CD4-positive, alpha-beta T cell treated with Interleukin-2 at 100 ng/mL for 4 hours (primary cell): ENCODE results near the gene ANP32B.

Source experiments
- DNase-seq: peaks from one replicate; pipeline ENCODE4 v3.0.0-alpha.2; 2020; ENCODE audit warnings: low spot score

The ANP32B gene

DNA sequence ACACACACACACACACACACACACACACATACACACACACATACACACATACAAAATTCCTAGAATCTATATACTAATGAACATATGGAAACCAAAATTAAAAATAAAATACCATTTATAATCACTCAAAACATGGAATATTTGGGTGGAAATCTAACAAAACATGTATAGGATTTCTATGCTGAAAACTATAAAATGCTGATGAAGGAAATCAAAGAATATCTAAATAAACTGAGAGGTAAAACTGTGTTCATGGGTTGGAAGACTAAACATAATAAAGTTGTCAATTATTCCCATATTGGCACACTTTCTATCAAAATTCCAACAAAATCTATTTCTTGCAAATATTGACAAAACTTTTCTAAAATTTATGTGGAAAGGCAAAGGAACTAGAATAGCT is 48.0 kb downstream of the ANP32B start:
- DNase-seq: no peak

- no peak for DNase-seq
Measured at GRCh38 chr9:98031935-98032334, 48.8 kb downstream of the ANP32B start.

DNA sequence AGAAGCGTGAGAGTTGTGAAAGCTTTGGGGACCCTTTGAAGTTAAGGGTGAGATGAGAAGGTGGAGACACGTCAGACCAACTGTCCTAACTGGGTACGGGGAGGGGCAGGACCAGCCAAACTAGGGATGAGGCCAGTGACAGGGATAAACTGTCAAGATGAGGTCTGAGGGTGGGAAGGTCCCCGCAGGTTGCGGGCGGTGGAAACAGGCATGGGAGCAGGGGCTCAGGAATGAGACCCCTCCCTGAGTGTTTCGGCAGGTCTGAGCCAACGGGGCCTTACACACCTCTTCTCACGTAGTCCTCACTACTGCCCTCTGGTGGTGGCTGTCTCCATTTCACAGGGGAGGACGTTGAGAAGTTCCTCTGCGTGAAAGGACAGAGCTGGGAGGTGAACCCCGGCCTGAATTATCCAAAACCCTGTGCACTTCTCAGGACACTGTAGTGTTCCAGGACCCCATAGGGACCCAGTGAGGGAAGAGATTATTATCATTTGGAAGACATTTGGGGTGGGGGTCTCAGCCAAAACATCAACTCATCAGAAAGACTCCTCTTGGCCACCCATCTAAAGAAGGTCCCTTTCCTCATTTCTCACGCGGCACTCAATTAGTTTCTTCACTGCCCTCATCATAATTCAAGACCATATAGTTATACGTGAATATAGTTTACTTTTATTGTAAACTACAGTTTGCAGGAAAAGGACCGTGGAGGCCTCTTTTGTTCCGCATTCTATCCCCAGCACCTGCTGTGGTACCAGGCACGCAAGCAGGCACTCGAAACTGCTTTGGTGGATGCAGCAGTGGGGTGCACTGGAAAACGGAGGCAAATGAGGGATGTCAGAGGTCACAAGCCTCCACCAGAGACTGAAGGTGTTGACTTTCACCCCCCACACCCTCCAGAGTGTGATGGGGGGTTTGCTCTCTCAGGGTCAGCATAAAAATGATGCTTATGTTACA is 51.7 kb downstream of the ANP32B start:
- peak; percentile 92 for DNase-seq

DNA sequence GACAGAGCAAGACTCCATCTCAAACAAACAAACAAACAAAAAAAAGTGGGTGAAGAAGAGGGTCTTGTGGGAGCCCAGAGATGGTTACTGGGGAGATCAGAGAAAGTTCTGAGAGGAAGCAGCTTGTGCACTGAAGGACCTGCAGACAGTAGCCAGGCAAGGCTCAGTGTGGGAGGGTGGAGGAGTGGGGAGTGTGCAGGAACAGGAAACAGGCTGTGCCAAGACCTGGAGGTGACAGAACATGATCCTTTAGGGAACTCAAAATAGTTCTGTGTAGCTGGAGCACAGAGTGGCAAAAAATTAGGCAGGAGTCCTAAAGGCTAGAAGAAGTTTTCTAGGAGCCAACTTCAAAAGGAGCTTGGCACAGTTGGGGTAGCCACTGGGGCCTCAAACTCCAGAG is 54.2 kb downstream of the ANP32B start:
- no peak for DNase-seq

GRCh38 chr9:98038958-98039357 is 55.8 kb downstream of the ANP32B start:
- no peak for DNase-seq

GRCh38 chr9:98039607-98040017 is 56.5 kb downstream of the ANP32B start:
- DNase-seq: no peak

DNA sequence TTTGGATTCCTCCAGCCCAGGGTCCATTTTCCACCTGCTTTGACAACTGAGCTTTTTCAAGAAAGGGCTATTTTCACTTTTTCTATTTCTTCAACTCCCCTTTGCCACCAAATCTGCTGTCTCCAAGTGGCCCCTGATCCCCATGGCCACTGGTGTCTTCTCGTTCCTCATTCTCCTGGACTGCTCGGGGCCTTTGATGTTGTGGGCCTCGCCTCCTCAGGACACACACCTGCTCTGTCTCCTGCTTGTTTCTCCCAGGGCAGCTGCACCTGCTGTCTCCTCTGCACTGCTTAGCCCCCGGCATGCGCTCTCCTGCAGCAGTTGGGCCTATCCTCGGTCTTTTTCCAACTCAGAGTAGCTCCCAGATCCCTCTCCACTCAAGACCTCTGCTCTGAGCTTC is 57.1 kb downstream of the ANP32B start:
- no peak for DNase-seq

- DNase-seq: no peak
Measured at GRCh38 chr9:98043915-98044314, 60.8 kb downstream of the ANP32B start.

DNA sequence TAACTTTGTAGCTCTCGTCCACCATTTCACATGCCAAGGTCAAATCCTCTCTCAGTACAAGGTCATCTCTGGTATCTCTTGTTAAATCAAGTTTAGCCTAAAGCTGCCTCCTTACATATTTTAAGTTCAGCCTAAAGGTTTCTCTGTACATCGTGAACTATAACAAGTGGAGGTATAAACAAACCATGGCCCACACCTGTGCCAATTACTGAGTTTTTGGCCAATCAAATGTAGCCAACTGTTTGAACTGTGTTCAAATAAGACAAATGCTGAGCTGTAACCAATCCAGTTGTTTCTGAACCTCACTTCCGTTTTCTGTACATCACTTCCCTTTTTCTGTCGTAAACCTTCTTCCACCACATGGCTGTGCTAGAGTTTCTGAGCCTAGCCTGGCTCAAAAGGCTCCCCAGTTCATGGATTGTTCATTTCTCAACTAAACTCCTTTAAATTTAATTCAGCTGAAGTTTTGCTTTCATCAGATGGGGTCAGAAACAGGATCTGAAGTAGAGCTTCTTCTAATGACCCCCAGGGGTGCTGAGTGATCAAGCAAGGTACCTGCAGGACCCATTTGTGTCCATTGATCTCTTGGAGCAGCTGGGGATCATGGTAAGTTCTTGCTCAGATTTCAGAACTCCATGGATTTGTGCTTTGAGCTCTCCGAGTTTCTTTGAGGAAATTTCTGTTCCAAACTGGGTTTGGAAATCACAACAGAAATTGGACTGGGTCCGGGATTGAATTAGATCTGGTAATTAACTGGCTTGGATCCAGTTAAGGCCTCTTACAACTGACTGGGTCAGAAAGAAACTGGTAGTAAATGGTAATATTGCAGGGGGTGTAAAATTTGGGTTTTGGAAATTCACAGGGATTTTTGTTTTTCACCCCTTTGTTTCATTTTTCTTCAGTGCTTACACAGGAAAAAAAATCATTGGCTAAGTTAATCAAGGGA is 62.4 kb downstream of the ANP32B start:
- DNase-seq: peak; percentile 69

GRCh38 chr9:98046180-98046543 is 63.0 kb downstream of the ANP32B start:
- DNase-seq: no peak

- DNase-seq: no peak
Measured at GRCh38 chr9:98047002-98047401, 63.9 kb downstream of the ANP32B start.

DNA sequence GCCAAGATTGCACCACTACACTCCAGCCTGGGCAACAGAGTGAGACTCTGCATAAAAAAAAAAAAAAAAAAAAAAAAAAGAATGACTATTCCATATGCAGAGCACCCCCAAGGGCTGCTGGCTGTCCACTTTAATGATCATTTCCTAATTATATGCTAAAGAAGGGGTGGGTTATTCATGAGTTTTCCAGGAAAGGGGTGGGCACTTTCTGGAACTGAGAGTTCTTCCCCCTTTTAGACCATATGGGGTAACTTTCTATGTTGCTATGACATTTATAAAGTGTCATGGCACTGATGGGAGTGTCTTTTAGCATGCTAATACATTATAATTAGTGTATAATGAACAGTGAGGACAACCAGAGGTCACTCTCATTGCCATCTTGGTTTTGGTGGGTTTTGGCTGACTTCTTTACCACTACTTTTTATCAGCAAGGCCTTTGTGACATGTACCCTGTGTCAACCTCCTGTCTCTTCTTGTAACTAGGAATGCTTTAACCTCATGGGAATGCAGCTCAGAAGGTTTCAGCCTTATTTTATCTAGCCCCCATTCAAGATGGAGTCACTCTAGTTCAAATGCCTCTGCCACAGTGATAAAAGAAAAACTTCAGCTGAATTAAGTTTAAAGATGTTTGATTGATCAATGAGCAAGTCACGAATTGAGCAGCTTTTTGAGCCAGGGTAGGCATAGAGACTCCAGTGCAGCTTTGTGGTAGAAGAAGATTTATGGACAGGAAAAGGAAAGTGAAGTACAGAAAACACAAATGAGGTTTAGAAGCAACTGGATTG is 66.3 kb downstream of the ANP32B start:
- no peak for DNase-seq

DNA sequence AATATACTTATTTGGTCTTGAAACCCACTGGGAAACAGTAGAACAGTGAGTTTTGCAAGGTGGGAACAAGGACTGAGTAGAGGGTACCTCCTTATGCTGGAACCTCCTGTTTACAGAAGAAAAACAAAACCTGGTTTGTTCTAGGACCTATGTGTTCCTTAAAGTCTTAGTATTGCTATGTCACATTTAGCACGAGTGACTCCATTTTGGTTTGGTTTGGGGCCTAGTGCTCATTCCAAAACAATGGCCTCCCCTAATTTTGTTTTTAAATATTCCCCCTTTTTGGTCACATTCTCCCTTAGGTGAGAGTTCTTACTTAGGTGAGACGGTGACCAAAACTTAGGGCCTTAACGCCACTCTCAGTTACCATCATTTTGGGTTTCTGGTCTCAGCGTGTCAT is 67.2 kb downstream of the ANP32B start:
- DNase-seq: no peak

GRCh38 chr9:98054376-98054951 is 71.3 kb downstream of the ANP32B start:
- no peak for DNase-seq

DNA sequence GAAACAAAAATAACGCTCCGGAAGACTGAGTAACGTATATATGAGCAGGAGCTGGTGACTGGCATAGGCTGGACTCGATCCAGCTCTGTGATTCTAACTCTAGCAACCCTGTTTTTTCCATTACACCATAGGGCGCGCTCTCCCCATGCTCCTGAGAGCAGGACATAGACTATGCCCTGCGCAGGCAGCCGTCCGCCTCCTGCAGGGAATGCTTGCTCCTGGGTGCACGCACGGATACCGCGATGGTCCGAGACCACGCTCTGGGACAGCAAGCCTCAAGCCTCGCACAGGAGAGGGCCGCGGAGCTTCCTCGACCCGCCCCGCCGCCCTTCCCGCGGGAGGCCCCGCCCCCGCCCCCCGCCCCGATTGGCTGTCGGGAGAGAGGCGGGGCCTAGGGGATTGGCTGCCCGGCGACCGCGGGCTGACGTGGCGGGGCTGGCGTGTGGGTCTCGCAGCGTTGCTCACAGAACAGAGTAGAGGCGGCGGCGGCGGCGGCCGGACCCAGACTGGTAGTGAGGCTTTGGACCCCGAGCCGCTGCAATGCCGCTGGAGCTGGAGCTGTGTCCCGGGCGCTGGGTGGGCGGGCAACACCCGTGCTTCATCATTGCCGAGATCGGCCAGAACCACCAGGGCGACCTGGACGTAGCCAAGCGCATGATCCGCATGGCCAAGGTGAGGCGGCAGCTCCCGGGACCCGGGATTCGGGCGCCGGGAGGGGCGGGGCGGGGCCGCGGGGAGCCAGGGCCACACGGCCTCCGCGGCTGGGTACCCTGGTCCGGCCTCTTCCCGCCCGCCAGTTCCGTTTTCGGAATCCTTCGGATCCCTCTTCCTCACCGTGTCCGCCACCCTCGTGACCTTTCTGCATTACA is 73.4 kb downstream of the ANP32B start, which contains the start of gene NANS:
NANS (plus strand) TSS at position 464 of the 869 bp plus-strand sequence; CDS start at position 541, 77 bp downstream.
- DNase-seq: peak; percentile 90

DNA sequence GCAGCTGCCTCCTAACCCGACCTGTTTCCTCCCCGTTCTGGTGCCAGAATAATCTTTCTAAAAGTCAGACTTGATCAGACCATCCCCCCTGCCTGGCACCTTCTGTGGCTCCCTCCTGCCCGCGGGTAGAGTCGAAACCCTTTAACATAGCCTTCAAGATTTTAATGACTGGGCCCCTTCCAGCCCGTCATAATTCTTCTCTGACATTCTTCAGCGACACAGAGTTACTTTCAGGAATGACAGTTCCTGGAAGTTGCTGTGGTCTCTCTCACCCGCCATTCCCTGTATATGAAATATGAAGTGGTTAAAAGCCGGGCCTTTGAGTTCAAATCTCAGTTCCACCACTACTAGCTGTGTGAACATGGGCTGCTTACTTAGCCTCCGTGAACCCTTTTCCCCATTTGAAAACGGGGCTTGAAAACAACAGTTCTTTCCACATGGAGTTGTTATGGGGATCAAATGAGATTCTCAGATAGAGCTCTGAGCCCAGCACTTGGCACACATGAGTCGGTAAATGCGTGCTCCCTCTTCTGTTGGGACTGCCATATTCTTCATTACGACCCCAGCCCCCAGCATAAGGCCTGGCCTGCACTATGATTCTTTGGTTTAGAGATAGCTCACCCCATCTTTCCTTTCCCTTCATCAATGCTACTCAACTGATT is 74.1 kb downstream of the ANP32B start:
- peak; percentile 58 for DNase-seq

DNA sequence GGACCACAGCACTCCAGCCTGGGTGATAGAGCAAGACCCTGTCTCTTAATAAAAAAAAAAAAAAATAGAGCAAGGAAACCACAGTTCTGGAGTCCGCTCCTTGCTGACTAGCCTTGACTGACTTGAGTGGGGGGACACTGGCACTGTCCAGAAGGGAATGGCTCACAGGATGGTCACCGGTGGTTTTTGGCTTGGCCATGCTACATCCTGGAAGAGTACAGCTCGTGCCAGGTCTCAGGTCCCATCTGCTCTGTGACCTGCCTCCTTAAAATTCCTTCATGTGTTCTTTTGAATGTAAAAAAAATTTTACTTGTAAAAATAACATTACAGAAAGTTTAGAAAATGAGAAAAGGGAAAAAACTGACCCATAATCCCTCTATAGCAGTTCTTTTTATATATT is 79.0 kb downstream of the ANP32B start:
- no peak for DNase-seq

DNA sequence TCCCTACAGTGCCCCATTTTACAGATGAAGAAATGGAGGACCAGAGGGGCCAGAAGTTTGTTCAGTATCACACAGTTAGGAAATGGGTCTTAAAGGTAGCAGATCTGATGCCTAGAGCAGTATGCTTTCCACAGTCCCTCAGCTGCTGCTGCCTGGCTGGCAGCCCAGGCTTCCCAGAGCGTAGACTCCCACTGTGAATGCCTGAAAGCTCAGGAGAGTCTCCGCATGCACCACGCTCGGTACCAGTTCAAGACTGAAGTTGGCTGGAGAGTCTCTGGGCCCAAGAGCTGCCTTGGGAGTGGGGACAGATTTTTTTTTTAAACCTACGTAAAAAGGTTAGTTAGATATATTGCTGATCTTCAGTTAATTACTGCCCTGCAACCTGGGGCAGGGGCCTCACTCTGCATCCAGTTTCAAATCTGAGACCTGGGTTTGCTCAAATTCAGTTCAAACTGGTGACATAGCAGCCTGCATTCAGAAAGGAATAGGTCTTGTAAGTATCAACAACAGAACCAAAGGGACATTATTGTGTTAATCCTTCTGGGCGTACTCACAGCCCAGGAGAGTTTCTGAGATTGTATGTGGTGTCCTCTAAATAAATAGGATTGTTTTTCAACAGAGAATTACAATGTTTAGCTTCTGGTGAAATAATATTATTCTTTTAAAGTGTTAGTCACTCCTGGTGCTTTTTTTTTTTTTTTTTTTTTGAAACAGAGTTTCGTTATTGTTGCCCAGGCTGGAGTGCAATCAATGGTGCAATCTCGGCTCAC is 81.7 kb downstream of the ANP32B start:
- no peak for DNase-seq
